CD4-positive, CD25-positive, alpha-beta regulatory T cell (primary cell): ENCODE data around the gene HTATIP2. TPM values are rescaled to one million over a fixed set of nuclear protein-coding genes. Genes with fewer than 3 reads are reported as not detected.

ENCODE experiments used
- ATAC-seq, 2 donors: fragments of 150-1000 bp; cut with Tn5 transposase; one replicate each; pipeline ENCODE4 v1.10.0; 2021; ENCODE audit warnings: low read depth in 2 of 2, moderate number of reproducible peaks in 2 of 2, moderate library complexity in 1 of 2
- DNase-seq, 3 donors: peaks; one replicate each; pipeline versions ENCODE4 v3.0.0 to v3.0.0-alpha.2; 2012 to 2022; ENCODE audit warnings: mixed read lengths in 1 of 3
- H3K27ac ChIP-seq: one replicate; pipeline ENCODE4 v1.7.0; 2013; ENCODE audit warnings: mild to moderate bottlenecking, low read length; ENCODE audit not compliant: insufficient read depth, poor library complexity, severe bottlenecking
- H3K27me3 ChIP-seq: one replicate; pipeline ENCODE4 v1.7.0; 2013; ENCODE audit warnings: low read length; ENCODE audit not compliant: control insufficient read depth, insufficient read depth
- H3K36me3 ChIP-seq: one replicate; pipeline ENCODE4 v1.7.0; 2013; ENCODE audit warnings: mild to moderate bottlenecking, low read length, moderate library complexity; ENCODE audit not compliant: control insufficient read depth, insufficient read depth
- H3K4me1 ChIP-seq: 2 replicates; pipeline ENCODE4 v1.7.0; 2013; ENCODE audit warnings: mild to moderate bottlenecking, low read length; ENCODE audit not compliant: insufficient read depth, control insufficient read depth, poor library complexity, severe bottlenecking
- H3K4me3 ChIP-seq: one replicate; pipeline ENCODE4 v1.7.0; 2013; ENCODE audit warnings: low read depth, mild to moderate bottlenecking, low read length, moderate library complexity
- H3K9me3 ChIP-seq, 2 experiments: 1 replicate in 1 of 2; 2 replicates in 1 of 2; pipeline ENCODE4 v1.7.0; 2013; ENCODE audit warnings: low read length in 2 of 2, mild to moderate bottlenecking in 1 of 2, moderate library complexity in 1 of 2; ENCODE audit not compliant: control insufficient read depth in 2 of 2
- H3K27ac Mint-ChIP-seq, 3 donors: one replicate each; pipeline ENCODE4 v1.8.0; 2020 to 2022; ENCODE audit warnings: mild to moderate bottlenecking in 3 of 3, mixed read lengths in 3 of 3, moderate library complexity in 2 of 3
- H3K27me3 Mint-ChIP-seq: one replicate; pipeline ENCODE4 v1.8.0; 2022; ENCODE audit warnings: mild to moderate bottlenecking, mixed read lengths
- H3K36me3 Mint-ChIP-seq: one replicate; pipeline ENCODE4 v1.8.0; 2020; ENCODE audit warnings: mixed read lengths
- H3K4me1 Mint-ChIP-seq, 4 donors: one replicate each; pipeline ENCODE4 v1.8.0; 2020 to 2022; ENCODE audit warnings: mixed read lengths in 4 of 4, mild to moderate bottlenecking in 1 of 4
- H3K4me3 Mint-ChIP-seq, 4 donors: one replicate each; pipeline ENCODE4 v1.8.0; 2020 to 2022; ENCODE audit warnings: mild to moderate bottlenecking in 4 of 4, mixed read lengths in 4 of 4, moderate library complexity in 3 of 4
- H3K9me3 Mint-ChIP-seq, 7 donors: one replicate each; pipeline ENCODE4 v1.8.0; 2020 to 2022; ENCODE audit warnings: mixed read lengths in 7 of 7, mild to moderate bottlenecking in 3 of 7, moderate library complexity in 2 of 7
- polyA plus RNA-seq, 4 donors: library from polyadenylated mRNA; unstranded; fragments of 300-500 nt; fragmentation: Illumina TruSeq; gene quantifications; one replicate each; pipeline ENCODE4 v1.2.3, GENCODE V29; 2021
- total RNA-seq: library from RNA; stranded (reverse); gene quantifications from one replicate; pipeline ENCODE4 v1.2.3, GENCODE V29; 2022

HTATIP2 gene
- total and polyA plus RNA-seq, 5 donors from 2014 or later: 25.6 to 112 (median 108) TPM

GRCh38 chr11:20388096-20389055, 24.9 kb downstream of the HTATIP2 start:
- Histone ChIP-seq H3K27ac (peak overlapping the region; percentile 95), H3K4me1 (peaks cover 17% of the 10 kb centered on the region), H3K4me3 (peak overlapping the region; percentile 92), H3K36me3 (peaks cover 5% of the 10 kb centered on the region), H3K27me3 (no peaks in the 10 kb centered on the region), H3K9me3 (no peaks in the 10 kb centered on the region)
- peak overlapping the region; percentile 95 to 99 (median 98) for H3K4me3 Mint-ChIP-seq
- peak in 2 of 3 donors; percentile 16 to 44 for DNase-seq
- H3K27ac Mint-ChIP-seq: peak overlapping the region; percentile 93 to 100 (median 99)
- no peaks in the 10 kb centered on the region for H3K27me3 Mint-ChIP-seq
- no peaks in the 10 kb centered on the region for H3K9me3 Mint-ChIP-seq
- ATAC-seq: no peak
- peaks cover 16% of the 10 kb centered on the region for H3K36me3 Mint-ChIP-seq
- H3K4me1 Mint-ChIP-seq: peaks cover 17 to 43% (median 30%) of the 10 kb centered on the region in 4 donors

GRCh38 chr11:20397281-20397680, 33.8 kb downstream of the HTATIP2 start:
- peaks cover 18% of the 10 kb centered on the region for H3K36me3 Mint-ChIP-seq

GRCh38 chr11:20399498-20399897, 36.0 kb downstream of the HTATIP2 start:
- ATAC-seq: no peak
- H3K9me3 Mint-ChIP-seq: no peaks in the 10 kb centered on the region

More at GRCh38 chr11:20397281-20397680, 33.8 kb downstream of the HTATIP2 start:
- Histone ChIP-seq H3K27ac (no peak overlapping the region), H3K4me1 (no peaks in the 10 kb centered on the region), H3K36me3 (peaks cover 21% of the 10 kb centered on the region), H3K4me3 (no peak overlapping the region), H3K9me3 (no peaks in the 10 kb centered on the region), H3K27me3 (no peaks in the 10 kb centered on the region)
- H3K4me3 Mint-ChIP-seq: no peak overlapping the region
- H3K4me1 Mint-ChIP-seq: peaks cover 8 to 22% (median 13%) of the 10 kb centered on the region in 4 donors
- peak overlapping the region in 2 of 3 donors; percentile 9 to 13 for H3K27ac Mint-ChIP-seq
- H3K27me3 Mint-ChIP-seq: no peaks in the 10 kb centered on the region
- DNase-seq (peak in 2 of 3 donors; percentile 52 to 75), ATAC-seq (peak; percentile 87 to 93)
- no peaks in the 10 kb centered on the region for H3K9me3 Mint-ChIP-seq

GRCh38 chr11:20403059-20403458, 39.5 kb downstream of the HTATIP2 start:
- Mint-ChIP-seq H3K36me3 (peaks cover 38% of the 10 kb centered on the region), H3K27me3 (no peaks in the 10 kb centered on the region), H3K4me1 (peaks cover 2 to 5% (median 3%) of the 10 kb centered on the region in 4 donors), H3K27ac (peak overlapping the region in 1 of 3 donors; percentile 9), H3K4me3 (no peak overlapping the region), H3K9me3 (no peaks in the 10 kb centered on the region)
- Histone ChIP-seq H3K4me3 (no peak overlapping the region), H3K27me3 (no peaks in the 10 kb centered on the region), H3K9me3 (no peaks in the 10 kb centered on the region), H3K27ac (no peak overlapping the region), H3K36me3 (peaks cover 48% of the 10 kb centered on the region), H3K4me1 (no peaks in the 10 kb centered on the region)
- no peak for DNase-seq
- no peak for ATAC-seq

More at GRCh38 chr11:20399498-20399897, 36.0 kb downstream of the HTATIP2 start:
- peaks cover 8 to 15% (median 13%) of the 10 kb centered on the region in 4 donors for H3K4me1 Mint-ChIP-seq
- no peak overlapping the region for H3K4me3 Mint-ChIP-seq
- no peaks in the 10 kb centered on the region for H3K27me3 Mint-ChIP-seq
- no peak overlapping the region for H3K27ac Mint-ChIP-seq
- H3K36me3 Mint-ChIP-seq: peaks cover 31% of the 10 kb centered on the region
- Histone ChIP-seq H3K36me3 (peaks cover 30% of the 10 kb centered on the region), H3K9me3 (no peaks in the 10 kb centered on the region), H3K27me3 (no peaks in the 10 kb centered on the region), H3K4me3 (no peak overlapping the region), H3K27ac (no peak overlapping the region), H3K4me1 (no peaks in the 10 kb centered on the region)
- no peak for DNase-seq

- Histone ChIP-seq H3K9me3 (no peaks in the 10 kb centered on the region), H3K27ac (no peak overlapping the region), H3K36me3 (peaks cover 50% of the 10 kb centered on the region), H3K4me3 (no peak overlapping the region), H3K27me3 (no peaks in the 10 kb centered on the region), H3K4me1 (no peaks in the 10 kb centered on the region)
- ATAC-seq (no peak), DNase-seq (no peak)
- Mint-ChIP-seq H3K27ac (no peak overlapping the region), H3K9me3 (no peaks in the 10 kb centered on the region), H3K27me3 (no peaks in the 10 kb centered on the region), H3K36me3 (peaks cover 39% of the 10 kb centered on the region), H3K4me3 (no peak overlapping the region), H3K4me1 (peaks cover 0 to 4% (median 4%) of the 10 kb centered on the region in 4 donors)
These were observed 43.0 kb downstream of the HTATIP2 start for GRCh38 chr11:20406484-20406883.

- DNase-seq: no peak
- H3K27ac ChIP-seq: no peak overlapping the region
- H3K4me1 ChIP-seq: no peaks in the 10 kb centered on the region
- H3K36me3 ChIP-seq: peaks cover 48% of the 10 kb centered on the region
- ATAC-seq: no peak
- H3K27me3 Mint-ChIP-seq: no peaks in the 10 kb centered on the region
- H3K9me3 Mint-ChIP-seq: no peaks in the 10 kb centered on the region
- H3K27ac Mint-ChIP-seq: no peak overlapping the region
- no peaks in the 10 kb centered on the region for H3K9me3 ChIP-seq
- H3K4me3 ChIP-seq: no peak overlapping the region
- H3K4me1 Mint-ChIP-seq: peaks cover 0 to 9% (median 4%) of the 10 kb centered on the region in 4 donors
- H3K27me3 ChIP-seq: no peaks in the 10 kb centered on the region
- no peak overlapping the region for H3K4me3 Mint-ChIP-seq
- peaks cover 44% of the 10 kb centered on the region for H3K36me3 Mint-ChIP-seq
These were observed 43.8 kb downstream of the HTATIP2 start for GRCh38 chr11:20407344-20407743.

GRCh38 chr11:20415432-20415831, 51.9 kb downstream of the HTATIP2 start:
- peaks cover 0 to 18% (median 9%) of the 10 kb centered on the region in 4 donors for H3K4me1 Mint-ChIP-seq
- no peaks in the 10 kb centered on the region for H3K9me3 ChIP-seq
- DNase-seq: no peak
- peaks cover 54% of the 10 kb centered on the region for H3K36me3 Mint-ChIP-seq
- H3K27ac Mint-ChIP-seq: no peak overlapping the region
- H3K4me3 ChIP-seq: no peak overlapping the region
- no peak overlapping the region for H3K27ac ChIP-seq
- ATAC-seq: no peak
- no peaks in the 10 kb centered on the region for H3K9me3 Mint-ChIP-seq
- no peaks in the 10 kb centered on the region for H3K4me1 ChIP-seq
- H3K4me3 Mint-ChIP-seq: no peak overlapping the region
- H3K27me3 ChIP-seq: no peaks in the 10 kb centered on the region
- H3K27me3 Mint-ChIP-seq: no peaks in the 10 kb centered on the region
- peaks cover 29% of the 10 kb centered on the region for H3K36me3 ChIP-seq
